Mesenchymal stem cell (in vitro differentiated cells and primary cell): Measurements from ENCODE around the gene MBNL2.
"Not testable (repeated sequence)": the region's sequence is repeated elsewhere in the genome, so short reads cannot be mapped to it uniquely, and the experiment has no call there.

Source experiments
- DNase-seq: peaks from one replicate; pipeline ENCODE4 v3.0.0-alpha.2; 2013
- H2AFZ ChIP-seq: one replicate; pipeline ENCODE4 v1.6.1; 2013; ENCODE audit warnings: low read depth, mild to moderate bottlenecking, control low read depth, inconsistent platforms, low read length, moderate library complexity
- H2AK5ac ChIP-seq: 2 replicates; pipeline ENCODE4 v1.6.1; 2013; ENCODE audit warnings: low read length, moderate library complexity, mild to moderate bottlenecking, inconsistent platforms; ENCODE audit not compliant: severe bottlenecking
- H2BK120ac ChIP-seq: one replicate; pipeline ENCODE4 v1.6.1; 2013; ENCODE audit warnings: low read depth, mild to moderate bottlenecking, inconsistent platforms, low read length, moderate library complexity
- H2BK12ac ChIP-seq, 2 experiments: one replicate each; pipeline ENCODE4 v1.6.1; 2013; ENCODE audit warnings: inconsistent platforms in 2 of 2, low read length in 2 of 2, mild to moderate bottlenecking in 2 of 2, moderate library complexity in 2 of 2, control low read depth in 1 of 2
- H2BK15ac ChIP-seq: one replicate; pipeline ENCODE4 v1.6.1; 2013; ENCODE audit warnings: mild to moderate bottlenecking, low read depth, inconsistent platforms; ENCODE audit not compliant: poor library complexity, severe bottlenecking
- H2BK5ac ChIP-seq: 2 replicates; pipeline ENCODE4 v1.6.1; 2013; ENCODE audit warnings: low read depth, mild to moderate bottlenecking, low read length, control low read depth, inconsistent platforms; ENCODE audit not compliant: poor library complexity, severe bottlenecking
- H3K14ac ChIP-seq, 2 experiments: one replicate each; pipeline ENCODE4 v1.6.1; 2013; ENCODE audit warnings: inconsistent platforms in 2 of 2, low read length in 2 of 2, control low read depth in 1 of 2, mild to moderate bottlenecking in 1 of 2, moderate library complexity in 1 of 2
- H3K18ac ChIP-seq, 2 experiments: one replicate each; pipeline ENCODE4 v1.6.1; 2013; ENCODE audit warnings: inconsistent platforms in 2 of 2, low read length in 2 of 2, control low read depth in 1 of 2, low read depth in 1 of 2, mild to moderate bottlenecking in 1 of 2
- H3K23ac ChIP-seq, 2 experiments: one replicate each; pipeline ENCODE4 v1.6.1; 2013; ENCODE audit warnings: inconsistent platforms in 2 of 2, low read length in 2 of 2, mild to moderate bottlenecking in 2 of 2, moderate library complexity in 2 of 2, control low read depth in 1 of 2
- H3K27ac ChIP-seq: 2 replicates; pipeline ENCODE4 v1.5.1; 2013; ENCODE audit warnings: mild to moderate bottlenecking, moderate library complexity, low read length, control low read depth, inconsistent platforms; ENCODE audit not compliant: poor library complexity, severe bottlenecking
- H3K27me3 ChIP-seq, 2 experiments: 2 replicates each; pipeline versions ENCODE4 v1.6.1 to v1.7.0; 2013; ENCODE audit warnings: low read length in 2 of 2, mild to moderate bottlenecking in 2 of 2, moderate library complexity in 2 of 2, control low read depth in 1 of 2, inconsistent platforms in 1 of 2; ENCODE audit not compliant: control insufficient read depth in 1 of 2, insufficient read depth in 1 of 2
- H3K36me3 ChIP-seq, 2 experiments: 2 replicates each; pipeline versions ENCODE4 v1.6.1 to v1.7.0; 2013; ENCODE audit warnings: low read length in 2 of 2, control low read depth in 1 of 2, inconsistent platforms in 1 of 2, low read depth in 1 of 2, mild to moderate bottlenecking in 1 of 2; ENCODE audit not compliant: insufficient read depth in 2 of 2, control insufficient read depth in 1 of 2
- H3K4ac ChIP-seq, 2 experiments: one replicate each; pipeline ENCODE4 v1.6.1; 2013; ENCODE audit warnings: inconsistent platforms in 2 of 2, low read length in 2 of 2, mild to moderate bottlenecking in 2 of 2, moderate library complexity in 2 of 2, control low read depth in 1 of 2, low read depth in 1 of 2
- H3K4me1 ChIP-seq: 2 replicates; pipeline ENCODE4 v1.6.1; 2013; ENCODE audit warnings: low read depth, low read length, control low read depth; ENCODE audit not compliant: control insufficient read depth, insufficient read depth
- H3K4me2 ChIP-seq: 2 replicates; pipeline ENCODE4 v1.6.1; 2013; ENCODE audit warnings: low read length, mild to moderate bottlenecking, inconsistent platforms; ENCODE audit not compliant: poor library complexity, severe bottlenecking
- H3K4me3 ChIP-seq, 2 experiments: 2 replicates each; pipeline versions ENCODE4 v1.5.1 to v1.7.0; 2013; ENCODE audit warnings: low read length in 2 of 2, mild to moderate bottlenecking in 2 of 2, control low read depth in 1 of 2, low read depth in 1 of 2; ENCODE audit not compliant: insufficient read depth in 1 of 2
- H3K79me1 ChIP-seq: replicated peaks from 2 replicates; pipeline ENCODE4 v1.6.1; 2013; ENCODE audit warnings: mild to moderate bottlenecking, control low read depth, low read length, inconsistent platforms; ENCODE audit not compliant: poor library complexity, severe bottlenecking
- H3K9ac ChIP-seq: 2 replicates; pipeline ENCODE4 v1.7.0; 2013; ENCODE audit warnings: mild to moderate bottlenecking, low read length, moderate library complexity
- H3K9me3 ChIP-seq: 2 replicates; pipeline ENCODE4 v1.7.0; 2013; ENCODE audit warnings: mild to moderate bottlenecking, low read length; ENCODE audit not compliant: control insufficient read depth
- H4K8ac ChIP-seq: one replicate; pipeline ENCODE4 v1.6.1; 2013; ENCODE audit warnings: inconsistent platforms, mild to moderate bottlenecking, low read length, moderate library complexity
- H4K91ac ChIP-seq: one replicate; pipeline ENCODE4 v1.6.1; 2013; ENCODE audit warnings: mild to moderate bottlenecking, low read length, inconsistent platforms
- WGBS: methylation state at CpG from one replicate; pipeline ENCODE4 v1.1.7; 2013; ENCODE audit warnings: mixed read lengths; 5-methylcytosine and 5-hydroxymethylcytosine counted together

Gene MBNL2

DNA sequence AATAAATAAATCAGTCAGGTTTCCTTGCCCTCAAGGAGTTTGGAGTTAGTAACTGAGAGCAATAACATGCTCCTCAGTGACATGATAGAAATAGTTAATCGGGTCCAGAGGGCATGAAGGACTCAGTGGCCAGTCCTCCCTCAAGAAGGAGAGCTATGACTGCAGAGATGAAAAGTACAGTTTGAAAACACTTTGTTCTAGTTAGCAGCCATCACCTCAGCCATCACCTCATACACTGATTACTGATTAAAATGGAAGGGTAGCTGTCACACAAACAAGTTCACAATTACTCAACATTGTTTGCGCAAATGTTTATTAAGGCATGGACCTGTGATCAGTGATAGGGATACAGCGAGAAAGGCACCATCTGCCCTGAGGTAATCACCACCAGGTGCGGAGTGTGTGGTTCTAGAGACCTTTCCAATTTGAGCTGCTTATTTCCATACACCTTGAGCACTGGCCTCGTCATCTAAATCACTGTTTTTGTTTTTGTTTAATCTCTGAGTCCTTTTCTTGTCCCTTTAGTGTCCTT lies 126.5 kb downstream of the MBNL2 start:
- no peak overlapping the region for H3K27ac ChIP-seq

DNA sequence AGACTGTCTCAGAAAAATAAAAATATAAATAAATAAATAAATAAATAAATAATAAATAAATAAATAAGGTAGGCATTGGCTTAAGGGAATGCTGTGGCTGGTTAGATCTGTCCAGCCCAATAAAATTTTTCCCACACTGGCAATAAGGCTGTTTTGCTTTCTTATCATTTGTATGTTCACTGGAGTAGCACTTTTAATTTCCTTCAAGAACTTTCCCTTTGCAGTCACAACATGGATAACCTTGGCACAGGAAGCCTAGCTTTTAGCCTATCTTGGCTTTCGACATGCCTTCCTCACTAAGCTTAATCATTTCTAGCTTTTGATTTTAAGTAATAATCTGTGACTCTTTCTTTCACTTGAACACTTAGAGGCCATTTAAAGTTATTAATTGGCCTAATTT lies 129.9 kb downstream of the MBNL2 start:
- not testable (repeated sequence) for H3K9me3 ChIP-seq, H3K4me1 ChIP-seq, H2BK15ac ChIP-seq, H2BK12ac ChIP-seq, H4K91ac ChIP-seq, H3K4ac ChIP-seq, DNase-seq, H3K18ac ChIP-seq, H4K8ac ChIP-seq, H3K4me2 ChIP-seq, H3K9ac ChIP-seq, H3K4me3 ChIP-seq, H2BK5ac ChIP-seq, H2BK120ac ChIP-seq, H3K14ac ChIP-seq, H3K27me3 ChIP-seq, H3K23ac ChIP-seq, H2AFZ ChIP-seq, H2AK5ac ChIP-seq, H3K27ac ChIP-seq
- WGBS, result no CpG with 5 or more reads among the region's 1 CpG
- Histone ChIP-seq H3K79me1 (peaks cover 27% of the 10 kb centered on the region), H3K36me3 (peaks cover 27 to 47% of the 10 kb centered on the region in 2 experiments)

More for the DNA sequence above, 126.5 kb downstream of the MBNL2 start:
- H3K4me3 ChIP-seq, result no peak overlapping the region
- H4K8ac ChIP-seq, result no peak overlapping the region
- no peaks in the 10 kb centered on the region for H3K4me1 ChIP-seq
- H2BK120ac ChIP-seq, result no peak overlapping the region
- no peak overlapping the region for H3K23ac ChIP-seq
- H3K18ac ChIP-seq, result no peak overlapping the region
- no peak overlapping the region for H2AFZ ChIP-seq
- H3K9me3 ChIP-seq, result peaks cover 5% of the 10 kb centered on the region
- no peaks in the 10 kb centered on the region for H3K27me3 ChIP-seq
- H3K79me1 ChIP-seq, result peaks cover 30% of the 10 kb centered on the region
- no peak for DNase-seq
- no peak overlapping the region for H2BK15ac ChIP-seq
- peaks cover 31 to 50% of the 10 kb centered on the region in 2 experiments for H3K36me3 ChIP-seq
- no peak overlapping the region for H2AK5ac ChIP-seq
- no peak overlapping the region for H2BK5ac ChIP-seq
- 98% methylated on average over 5 of the region's 5 CpGs for WGBS
- no peak overlapping the region for H3K9ac ChIP-seq
- no peak overlapping the region for H4K91ac ChIP-seq
- no peak overlapping the region for H3K4me2 ChIP-seq
- H3K4ac ChIP-seq, result no peak overlapping the region
- H2BK12ac ChIP-seq, result no peak overlapping the region
- no peak overlapping the region for H3K14ac ChIP-seq

DNA sequence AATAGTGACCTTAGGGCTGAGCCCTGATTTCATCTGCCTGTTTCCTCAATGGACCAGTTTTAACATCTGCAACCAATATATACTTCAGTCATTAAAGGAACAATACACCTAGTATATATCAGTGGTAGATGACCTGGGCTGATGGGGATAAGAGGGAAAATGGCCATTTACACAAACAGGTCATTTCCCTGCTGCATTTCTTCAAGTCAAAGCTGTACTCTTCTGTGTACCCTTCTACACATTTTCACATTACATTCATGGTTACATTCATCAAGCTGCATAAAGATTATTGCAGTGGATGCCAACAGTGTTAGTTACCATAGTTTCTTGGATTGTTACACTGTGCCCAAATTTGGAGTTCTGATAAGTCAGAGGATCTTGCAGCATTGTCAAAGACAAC lies 130.7 kb downstream of the MBNL2 start:
- H3K79me1 ChIP-seq, result peaks cover 22% of the 10 kb centered on the region
- peaks cover 24 to 44% of the 10 kb centered on the region in 2 experiments for H3K36me3 ChIP-seq
- no peak overlapping the region for H2BK5ac ChIP-seq
- H4K8ac ChIP-seq, result no peak overlapping the region
- H3K18ac ChIP-seq, result no peak overlapping the region
- H3K4me3 ChIP-seq, result no peak overlapping the region
- H3K14ac ChIP-seq, result no peak overlapping the region
- H3K9me3 ChIP-seq, result peaks cover 5% of the 10 kb centered on the region
- no peak overlapping the region for H3K27ac ChIP-seq
- no peak overlapping the region for H3K4me2 ChIP-seq
- no peak overlapping the region for H2BK12ac ChIP-seq
- no peak overlapping the region for H4K91ac ChIP-seq
- H3K27me3 ChIP-seq, result no peaks in the 10 kb centered on the region
- DNase-seq, result no peak
- H3K23ac ChIP-seq, result no peak overlapping the region
- no peak overlapping the region for H3K4ac ChIP-seq
- no peak overlapping the region for H2BK15ac ChIP-seq
- no peaks in the 10 kb centered on the region for H3K4me1 ChIP-seq
- no peak overlapping the region for H2BK120ac ChIP-seq
- no peak overlapping the region for H2AFZ ChIP-seq
- H3K9ac ChIP-seq, result no peak overlapping the region
- no peak overlapping the region for H2AK5ac ChIP-seq

DNA sequence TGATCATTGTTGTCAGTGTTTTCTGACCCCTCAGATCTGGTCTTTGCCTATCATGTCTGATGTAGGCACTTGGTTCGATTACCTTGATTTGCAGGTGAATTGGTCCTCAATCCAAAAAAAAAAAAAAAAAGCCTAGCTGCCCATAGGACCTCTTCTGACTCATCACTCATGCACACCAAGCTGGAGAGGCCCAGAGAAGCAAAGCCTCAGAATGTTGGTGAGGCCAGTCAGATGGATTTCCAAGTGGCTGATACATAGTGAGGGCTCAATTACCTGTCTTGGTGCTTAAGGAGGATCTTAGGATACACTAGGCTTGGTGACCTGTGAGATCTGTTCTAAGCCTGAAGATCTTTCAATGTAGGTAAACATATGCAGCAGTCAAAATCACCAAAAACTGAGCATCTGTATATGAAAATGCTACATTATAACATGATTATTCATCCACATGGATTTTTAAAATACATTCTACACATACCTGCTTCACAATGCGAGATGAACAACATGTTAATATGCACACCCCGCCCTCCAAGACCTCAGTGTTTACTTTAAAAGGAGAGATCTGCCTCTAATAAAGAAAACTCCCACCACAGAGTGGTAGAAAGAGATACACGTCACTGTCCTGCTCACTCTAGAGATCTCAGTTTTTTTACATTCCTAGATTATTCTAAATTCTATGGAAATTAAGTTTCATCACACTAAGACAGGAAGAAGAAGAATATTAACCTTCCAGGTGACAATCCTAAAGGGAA lies 132.0 kb downstream of the MBNL2 start:
- Histone ChIP-seq H2BK12ac (no peak overlapping the region), H3K4me3 (no peak overlapping the region), H3K9ac (no peak overlapping the region), H2BK15ac (no peak overlapping the region), H3K79me1 (peaks cover 17% of the 10 kb centered on the region), H3K36me3 (peaks cover 19 to 41% of the 10 kb centered on the region in 2 experiments), H2AFZ (no peak overlapping the region), H3K4ac (no peak overlapping the region), H3K4me1 (no peaks in the 10 kb centered on the region), H2BK120ac (no peak overlapping the region), H4K91ac (no peak overlapping the region), H3K27ac (no peak overlapping the region), H3K27me3 (no peaks in the 10 kb centered on the region), H3K14ac (no peak overlapping the region), H4K8ac (no peak overlapping the region), H3K23ac (no peak overlapping the region), H3K18ac (no peak overlapping the region), H3K4me2 (no peak overlapping the region), H2AK5ac (no peak overlapping the region), H2BK5ac (no peak overlapping the region), H3K9me3 (peaks cover 5% of the 10 kb centered on the region)
- DNase-seq, result no peak
- 88% methylated on average over 4 of the region's 4 CpGs for WGBS
